K562 (cell line): ENCODE data around the gene EHBP1L1. TPM values are rescaled to one million over a fixed set of nuclear protein-coding genes. Genes with fewer than 3 reads are reported as not detected.

Experiments used
- ARID2 ChIP-seq: fragments of 450-650 bp; IDR thresholded peaks from 2 replicates; pipeline ENCODE4 v1.6.1; 2017; ENCODE audit warnings: antibody characterized with exemption, mild to moderate bottlenecking
- BCOR ChIP-seq: fragments of 450-650 bp; IDR thresholded peaks from 2 replicates; pipeline ENCODE4 v1.6.1; 2016
- FOSL1 ChIP-seq: fragments of 200-800 bp; sonication (Bioruptor generic); conservative IDR thresholded peaks from 2 replicates; pipeline ENCODE4 v1.6.1; 2016; ENCODE audit warnings: missing genetic modification characterization, missing compliant biosample characterization
- KAT7 ChIP-seq: sonication (generic); formaldehyde crosslinking; IDR thresholded peaks from 2 replicates; pipeline ENCODE4 v1.8.0; 2022; ENCODE audit warnings: missing genetic modification reagents, mild to moderate bottlenecking, borderline replicate concordance
- MYC ChIP-seq, 2 experiments: fragments of 250-450 bp in 1 of 2; sonication (Bioruptor Pico) in 1 of 2; IDR thresholded peaks; 2 replicates each; pipeline versions ENCODE4 v1.5.1 to v1.6.1; 2012 to 2021; ENCODE audit warnings: low read depth in 2 of 2, borderline replicate concordance in 1 of 2, improper control_type of control experiment in 1 of 2, low read length in 1 of 2, mild to moderate bottlenecking in 1 of 2, moderate library complexity in 1 of 2
- NFRKB ChIP-seq: fragments of 450-650 bp; IDR thresholded peaks from 2 replicates; pipeline ENCODE4 v1.6.1; 2016; ENCODE audit warnings: low read depth
- NONO ChIP-seq, 2 experiments: fragments of 200-400 bp in 1 of 2; fragments of 450-650 bp in 1 of 2; formaldehyde crosslinking in 1 of 2; IDR thresholded peaks; 2 replicates each; pipeline ENCODE4 v1.6.1; 2017; ENCODE audit warnings: low read depth in 2 of 2, mild to moderate bottlenecking in 2 of 2, moderate library complexity in 2 of 2, low read length in 1 of 2
- TBL1XR1 ChIP-seq, 2 experiments: IDR thresholded peaks; 2 replicates each; pipeline ENCODE4 v1.6.1; 2012; ENCODE audit warnings: improper control_type of control experiment in 2 of 2, low read length in 2 of 2, mild to moderate bottlenecking in 1 of 2
- TEAD1 ChIP-seq, 2 experiments: fragments of 450-650 bp in 1 of 2; sonication (generic) in 1 of 2; formaldehyde crosslinking; IDR thresholded peaks; 2 replicates each; pipeline versions ENCODE4 v1.4.0 to v1.8.0; 2020 to 2022; ENCODE audit warnings: mild to moderate bottlenecking in 2 of 2, missing genetic modification reagents in 1 of 2
- ZNF197 ChIP-seq: fragments of 200-800 bp; sonication (Bioruptor generic); IDR thresholded peaks from 2 replicates; pipeline ENCODE4 v1.6.1; 2016; ENCODE audit warnings: low read depth, missing genetic modification characterization, missing compliant biosample characterization
- polyA plus RNA-seq, 8 experiments: library from polyadenylated mRNA; depleted of rRNA in 4 of 8; stranded (reverse) in 5 of 8; unstranded in 3 of 8; fragments of >200 nt; fragmentation: Nextera tagmentation in 2 of 8; fragmentation: Illumina TruSeq in 1 of 8; extraction: Ambion mirVana in 2 of 8; extraction: Trizol in 1 of 8; gene quantifications; 2 replicates each; pipeline versions ENCODE4 v1.2.1 to v1.2.3, GENCODE V29; 2011 to 2014; ENCODE audit warnings: inconsistent platforms in 1 of 8, missing spikeins in 1 of 8
- total RNA-seq, 7 experiments: library from RNA; depleted of rRNA in 6 of 7; stranded (reverse); fragments of >200 nt in 6 of 7; fragmentation: Illumina TruSeq in 2 of 7; extraction: Trizol in 2 of 7; gene quantifications; 2 replicates each; pipeline versions ENCODE4 v1.2.1 to v1.2.3, GENCODE V29; 2011 to 2021; ENCODE audit warnings: low replicate concordance in 1 of 7
- TF ChIP-seq, protein P1 (sequence below), 2 experiments: IDR thresholded peaks; 2 replicates each; pipeline ENCODE4 v1.6.1; 2012; ENCODE audit warnings: improper control_type of control experiment in 2 of 2, low read depth in 2 of 2, low read length in 2 of 2, borderline replicate concordance in 1 of 2
- TF ChIP-seq, protein P2 (sequence below): sonication (generic); formaldehyde crosslinking; IDR thresholded peaks from 2 replicates; pipeline ENCODE4 v1.8.0; 2023; ENCODE audit warnings: mild to moderate bottlenecking, missing genetic modification reagents
- TF ChIP-seq, protein P3 (sequence below): fragments of 200-800 bp; sonication (Bioruptor generic); IDR thresholded peaks from 2 replicates; pipeline ENCODE4 v1.6.1; 2017; ENCODE audit warnings: missing genetic modification characterization, missing compliant biosample characterization
- TF ChIP-seq, protein P4 (sequence below), 3 experiments: fragments of 200-800 bp in 1 of 3; fragments of 250-450 bp in 1 of 3; fragments of 450-650 bp in 1 of 3; sonication (Bioruptor Pico) in 1 of 3; sonication (Bioruptor generic) in 1 of 3; formaldehyde crosslinking in 1 of 3; IDR thresholded peaks; 2 replicates each; pipeline versions ENCODE4 v1.6.1 to v1.8.0; 2016 to 2022; ENCODE audit warnings: mild to moderate bottlenecking in 2 of 3, missing genetic modification characterization in 2 of 3, missing compliant biosample characterization in 1 of 3, moderate library complexity in 1 of 3

Gene EHBP1L1
- total and polyA plus RNA-seq, 9 of the 15 experiments (the other 6 are each of a cell fraction or from before 2014, with no cell fraction given): 0.03 to 87.1 (median 26.3) TPM

DNA sequence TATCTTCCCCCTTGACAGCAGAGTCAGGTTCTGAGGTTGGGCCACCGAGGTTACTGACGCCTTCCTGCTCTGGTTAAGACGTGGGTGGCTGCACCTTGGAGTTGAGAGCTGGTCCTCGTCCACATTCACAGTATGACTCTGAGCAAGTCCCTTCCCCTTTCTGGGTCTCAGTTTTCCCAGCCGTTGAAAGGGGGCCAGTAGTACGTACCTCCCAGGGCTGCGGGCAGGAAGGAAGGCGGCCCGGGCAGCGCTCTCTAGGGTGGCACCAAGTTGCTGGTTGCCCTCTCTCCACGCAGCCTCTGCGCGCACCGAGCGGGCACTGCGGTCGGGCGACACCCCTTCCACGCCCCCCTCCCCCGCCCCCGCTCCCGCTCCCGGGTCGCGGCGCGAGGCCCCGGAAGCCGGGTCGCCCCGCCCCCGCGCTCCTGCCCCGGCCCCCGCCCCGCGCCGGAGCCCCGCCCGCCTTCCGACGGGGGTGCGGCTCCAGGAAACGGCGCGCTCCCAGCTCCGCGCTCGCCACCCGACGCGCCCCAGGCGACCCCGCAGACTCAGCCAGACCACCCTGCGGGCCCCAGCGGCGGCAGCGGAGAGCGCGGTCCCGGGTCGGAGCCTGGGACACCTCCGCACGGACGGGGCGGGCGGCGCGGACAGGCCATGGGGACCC lies at the start of gene EHBP1L1 (continued):
- TF ChIP-seq, protein P1, sequence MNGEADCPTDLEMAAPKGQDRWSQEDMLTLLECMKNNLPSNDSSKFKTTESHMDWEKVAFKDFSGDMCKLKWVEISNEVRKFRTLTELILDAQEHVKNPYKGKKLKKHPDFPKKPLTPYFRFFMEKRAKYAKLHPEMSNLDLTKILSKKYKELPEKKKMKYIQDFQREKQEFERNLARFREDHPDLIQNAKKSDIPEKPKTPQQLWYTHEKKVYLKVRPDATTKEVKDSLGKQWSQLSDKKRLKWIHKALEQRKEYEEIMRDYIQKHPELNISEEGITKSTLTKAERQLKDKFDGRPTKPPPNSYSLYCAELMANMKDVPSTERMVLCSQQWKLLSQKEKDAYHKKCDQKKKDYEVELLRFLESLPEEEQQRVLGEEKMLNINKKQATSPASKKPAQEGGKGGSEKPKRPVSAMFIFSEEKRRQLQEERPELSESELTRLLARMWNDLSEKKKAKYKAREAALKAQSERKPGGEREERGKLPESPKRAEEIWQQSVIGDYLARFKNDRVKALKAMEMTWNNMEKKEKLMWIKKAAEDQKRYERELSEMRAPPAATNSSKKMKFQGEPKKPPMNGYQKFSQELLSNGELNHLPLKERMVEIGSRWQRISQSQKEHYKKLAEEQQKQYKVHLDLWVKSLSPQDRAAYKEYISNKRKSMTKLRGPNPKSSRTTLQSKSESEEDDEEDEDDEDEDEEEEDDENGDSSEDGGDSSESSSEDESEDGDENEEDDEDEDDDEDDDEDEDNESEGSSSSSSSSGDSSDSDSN (IDR thresholded peaks at IDR 0.05; ENCODE audit: borderline replicate concordance in 1 of 2, low read depth in 2 of 2, low read length in 2 of 2): no peak
- TF ChIP-seq TEAD1 (CRISPR knock-in tag; IDR thresholded peaks at IDR 0.05) (no peak), ZNF197 (no peak), NFRKB (no peak), MYC (IDR thresholded peaks at IDR 0.05; ENCODE audit: low read depth, low read length) (no peak), MYC (CRISPR knock-in tag; IDR thresholded peaks at IDR 0.05; ENCODE audit: borderline replicate concordance, low read depth) (peak; percentile 63; the same call in 1 of the 2 replicates), NONO (IDR thresholded peaks at IDR 0.05; ENCODE audit: low read depth in 2 of 2, low read length in 1 of 2) (peak in 1 of 2 experiments; percentile 36; a peak in 1 of 4 replicates), ARID2 (no peak), KAT7 (CRISPR knock-in tag) (0 out of 2 replicates have a peak, but pooled peaks have one; percentile 65), BCOR (peak; percentile 73), TBL1XR1 (IDR thresholded peaks at IDR 0.05; ENCODE audit: low read length in 2 of 2) (no peak), FOSL1 (tag) (peak; percentile 13)
- TF ChIP-seq, protein P2, sequence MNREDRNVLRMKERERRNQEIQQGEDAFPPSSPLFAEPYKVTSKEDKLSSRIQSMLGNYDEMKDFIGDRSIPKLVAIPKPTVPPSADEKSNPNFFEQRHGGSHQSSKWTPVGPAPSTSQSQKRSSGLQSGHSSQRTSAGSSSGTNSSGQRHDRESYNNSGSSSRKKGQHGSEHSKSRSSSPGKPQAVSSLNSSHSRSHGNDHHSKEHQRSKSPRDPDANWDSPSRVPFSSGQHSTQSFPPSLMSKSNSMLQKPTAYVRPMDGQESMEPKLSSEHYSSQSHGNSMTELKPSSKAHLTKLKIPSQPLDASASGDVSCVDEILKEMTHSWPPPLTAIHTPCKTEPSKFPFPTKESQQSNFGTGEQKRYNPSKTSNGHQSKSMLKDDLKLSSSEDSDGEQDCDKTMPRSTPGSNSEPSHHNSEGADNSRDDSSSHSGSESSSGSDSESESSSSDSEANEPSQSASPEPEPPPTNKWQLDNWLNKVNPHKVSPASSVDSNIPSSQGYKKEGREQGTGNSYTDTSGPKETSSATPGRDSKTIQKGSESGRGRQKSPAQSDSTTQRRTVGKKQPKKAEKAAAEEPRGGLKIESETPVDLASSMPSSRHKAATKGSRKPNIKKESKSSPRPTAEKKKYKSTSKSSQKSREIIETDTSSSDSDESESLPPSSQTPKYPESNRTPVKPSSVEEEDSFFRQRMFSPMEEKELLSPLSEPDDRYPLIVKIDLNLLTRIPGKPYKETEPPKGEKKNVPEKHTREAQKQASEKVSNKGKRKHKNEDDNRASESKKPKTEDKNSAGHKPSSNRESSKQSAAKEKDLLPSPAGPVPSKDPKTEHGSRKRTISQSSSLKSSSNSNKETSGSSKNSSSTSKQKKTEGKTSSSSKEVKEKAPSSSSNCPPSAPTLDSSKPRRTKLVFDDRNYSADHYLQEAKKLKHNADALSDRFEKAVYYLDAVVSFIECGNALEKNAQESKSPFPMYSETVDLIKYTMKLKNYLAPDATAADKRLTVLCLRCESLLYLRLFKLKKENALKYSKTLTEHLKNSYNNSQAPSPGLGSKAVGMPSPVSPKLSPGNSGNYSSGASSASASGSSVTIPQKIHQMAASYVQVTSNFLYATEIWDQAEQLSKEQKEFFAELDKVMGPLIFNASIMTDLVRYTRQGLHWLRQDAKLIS: peak; percentile 90
- TF ChIP-seq, protein P3, sequence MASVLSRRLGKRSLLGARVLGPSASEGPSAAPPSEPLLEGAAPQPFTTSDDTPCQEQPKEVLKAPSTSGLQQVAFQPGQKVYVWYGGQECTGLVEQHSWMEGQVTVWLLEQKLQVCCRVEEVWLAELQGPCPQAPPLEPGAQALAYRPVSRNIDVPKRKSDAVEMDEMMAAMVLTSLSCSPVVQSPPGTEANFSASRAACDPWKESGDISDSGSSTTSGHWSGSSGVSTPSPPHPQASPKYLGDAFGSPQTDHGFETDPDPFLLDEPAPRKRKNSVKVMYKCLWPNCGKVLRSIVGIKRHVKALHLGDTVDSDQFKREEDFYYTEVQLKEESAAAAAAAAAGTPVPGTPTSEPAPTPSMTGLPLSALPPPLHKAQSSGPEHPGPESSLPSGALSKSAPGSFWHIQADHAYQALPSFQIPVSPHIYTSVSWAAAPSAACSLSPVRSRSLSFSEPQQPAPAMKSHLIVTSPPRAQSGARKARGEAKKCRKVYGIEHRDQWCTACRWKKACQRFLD (CRISPR knock-in tag): no peak
- TF ChIP-seq, protein P4, sequence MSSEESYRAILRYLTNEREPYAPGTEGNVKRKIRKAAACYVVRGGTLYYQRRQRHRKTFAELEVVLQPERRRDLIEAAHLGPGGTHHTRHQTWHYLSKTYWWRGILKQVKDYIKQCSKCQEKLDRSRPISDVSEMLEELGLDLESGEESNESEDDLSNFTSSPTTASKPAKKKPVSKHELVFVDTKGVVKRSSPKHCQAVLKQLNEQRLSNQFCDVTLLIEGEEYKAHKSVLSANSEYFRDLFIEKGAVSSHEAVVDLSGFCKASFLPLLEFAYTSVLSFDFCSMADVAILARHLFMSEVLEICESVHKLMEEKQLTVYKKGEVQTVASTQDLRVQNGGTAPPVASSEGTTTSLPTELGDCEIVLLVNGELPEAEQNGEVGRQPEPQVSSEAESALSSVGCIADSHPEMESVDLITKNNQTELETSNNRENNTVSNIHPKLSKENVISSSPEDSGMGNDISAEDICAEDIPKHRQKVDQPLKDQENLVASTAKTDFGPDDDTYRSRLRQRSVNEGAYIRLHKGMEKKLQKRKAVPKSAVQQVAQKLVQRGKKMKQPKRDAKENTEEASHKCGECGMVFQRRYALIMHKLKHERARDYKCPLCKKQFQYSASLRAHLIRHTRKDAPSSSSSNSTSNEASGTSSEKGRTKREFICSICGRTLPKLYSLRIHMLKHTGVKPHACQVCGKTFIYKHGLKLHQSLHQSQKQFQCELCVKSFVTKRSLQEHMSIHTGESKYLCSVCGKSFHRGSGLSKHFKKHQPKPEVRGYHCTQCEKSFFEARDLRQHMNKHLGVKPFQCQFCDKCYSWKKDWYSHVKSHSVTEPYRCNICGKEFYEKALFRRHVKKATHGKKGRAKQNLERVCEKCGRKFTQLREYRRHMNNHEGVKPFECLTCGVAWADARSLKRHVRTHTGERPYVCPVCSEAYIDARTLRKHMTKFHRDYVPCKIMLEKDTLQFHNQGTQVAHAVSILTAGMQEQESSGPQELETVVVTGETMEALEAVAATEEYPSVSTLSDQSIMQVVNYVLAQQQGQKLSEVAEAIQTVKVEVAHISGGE (CRISPR knock-in tag; IDR thresholded peaks at IDR 0.05): peak in 1 of 3 experiments; percentile 40; a peak in 1 of 6 replicates
